HepG2 (cell line): Measurements from ENCODE around the gene TUBB4B. TPM values are rescaled to one million over a fixed set of nuclear protein-coding genes. Genes with fewer than 3 reads are reported as not detected.

Experiments used
- FOXA3 ChIP-seq: IDR thresholded peaks from 2 replicates; pipeline ENCODE4 v1.6.1; 2016; ENCODE audit warnings: missing genetic modification reagents, missing compliant biosample characterization
- HNRNPK ChIP-seq: fragments of 200-400 bp; formaldehyde crosslinking; IDR thresholded peaks from 2 replicates; pipeline ENCODE4 v1.6.1; 2018; ENCODE audit warnings: low read length, low read depth, moderate library complexity, mild to moderate bottlenecking; ENCODE audit not compliant: poor library complexity, severe bottlenecking
- KLF13 ChIP-seq: sonication (generic); formaldehyde crosslinking; IDR thresholded peaks from 2 replicates; pipeline ENCODE4 v1.4.0; 2020; ENCODE audit warnings: mild to moderate bottlenecking, missing genetic modification reagents
- KLF16 ChIP-seq, 2 experiments: sonication (generic) in 1 of 2; formaldehyde crosslinking in 1 of 2; IDR thresholded peaks; 2 replicates each; pipeline versions ENCODE4 v1.6.1 to v1.8.0; 2016 to 2023; ENCODE audit warnings: missing genetic modification reagents in 2 of 2, missing compliant biosample characterization in 1 of 2
- KLF9 ChIP-seq: IDR thresholded peaks from 2 replicates; pipeline ENCODE4 v1.6.1; 2016; ENCODE audit warnings: low read depth
- MTA3 ChIP-seq: sonication (generic); formaldehyde crosslinking; IDR thresholded peaks from 2 replicates; pipeline ENCODE4 v1.4.0; 2020; ENCODE audit warnings: missing genetic modification reagents
- MYC ChIP-seq: sonication (generic); formaldehyde crosslinking; IDR thresholded peaks from 2 replicates; pipeline ENCODE4 v1.9.0; 2021; ENCODE audit warnings: missing genetic modification reagents, borderline replicate concordance
- PHF8 ChIP-seq: sonication (generic); formaldehyde crosslinking; IDR thresholded peaks from 2 replicates; pipeline ENCODE4 v1.5.0; 2020; ENCODE audit warnings: missing genetic modification reagents
- ZFP90 ChIP-seq: sonication (generic); formaldehyde crosslinking; IDR thresholded peaks from 2 replicates; pipeline ENCODE4 v1.8.0; 2022; ENCODE audit warnings: missing genetic modification reagents, mild to moderate bottlenecking, inconsistent platforms, borderline replicate concordance
- ZFX ChIP-seq: sonication (generic); formaldehyde crosslinking; IDR thresholded peaks from 2 replicates; pipeline ENCODE4 v1.4.0; 2020; ENCODE audit warnings: mild to moderate bottlenecking, low read depth, missing genetic modification reagents, moderate library complexity
- ZNF441 ChIP-seq: sonication (generic); formaldehyde crosslinking; IDR thresholded peaks from 2 replicates; pipeline ENCODE4 v1.7.0; 2021; ENCODE audit warnings: missing genetic modification reagents, borderline replicate concordance
- ZNF556 ChIP-seq: sonication (generic); formaldehyde crosslinking; IDR thresholded peaks from 2 replicates; pipeline ENCODE4 v1.4.0; 2020; ENCODE audit warnings: mild to moderate bottlenecking, missing genetic modification reagents, borderline replicate concordance
- ZNF83 ChIP-seq: sonication (generic); formaldehyde crosslinking; IDR thresholded peaks from 2 replicates; pipeline ENCODE4 v1.4.0; 2020; ENCODE audit warnings: missing genetic modification reagents, mild to moderate bottlenecking, borderline replicate concordance
- polyA plus RNA-seq, 8 experiments: library from polyadenylated mRNA; depleted of rRNA in 3 of 8; stranded (reverse) in 7 of 8; unstranded in 1 of 8; fragments of >200 nt; fragmentation: Illumina TruSeq in 4 of 8; extraction: Trizol in 4 of 8; gene quantifications; 2 replicates each; pipeline versions ENCODE4 v1.2.1 to v1.2.3, GENCODE V29; 2011 to 2016; ENCODE audit warnings: low read depth in 4 of 8, missing spikeins in 1 of 8, mixed read lengths in 1 of 8; ENCODE audit not compliant: insufficient read depth in 1 of 8
- total RNA-seq, 5 experiments: library from RNA; depleted of rRNA; stranded (reverse); fragments of >200 nt; fragmentation: Illumina TruSeq; extraction: Trizol; gene quantifications; 2 replicates each; pipeline ENCODE4 v1.2.3, GENCODE V29; 2016; ENCODE audit warnings: low read depth in 1 of 5
- TF ChIP-seq, protein P1 (sequence below): sonication (generic); formaldehyde crosslinking; IDR thresholded peaks from one replicate; pipeline ENCODE4 v1.5.1; 2020; ENCODE audit warnings: mild to moderate bottlenecking, missing genetic modification reagents; ENCODE audit errors: not compliant biosample characterization
- TF ChIP-seq, protein P2 (sequence below): sonication (generic); formaldehyde crosslinking; IDR thresholded peaks from 2 replicates; pipeline ENCODE4 v1.5.0; 2020; ENCODE audit warnings: mild to moderate bottlenecking, missing genetic modification reagents
- TF ChIP-seq, protein P3 (sequence below): sonication (generic); formaldehyde crosslinking; IDR thresholded peaks from 2 replicates; pipeline ENCODE4 v1.5.1; 2020; ENCODE audit warnings: mild to moderate bottlenecking, moderate library complexity, missing genetic modification reagents

TUBB4B gene
- total and polyA plus RNA-seq, 2 of the 13 experiments (the other 11 are each of a cell fraction or from before 2014, with no cell fraction given): 182 to 412 TPM

DNA sequence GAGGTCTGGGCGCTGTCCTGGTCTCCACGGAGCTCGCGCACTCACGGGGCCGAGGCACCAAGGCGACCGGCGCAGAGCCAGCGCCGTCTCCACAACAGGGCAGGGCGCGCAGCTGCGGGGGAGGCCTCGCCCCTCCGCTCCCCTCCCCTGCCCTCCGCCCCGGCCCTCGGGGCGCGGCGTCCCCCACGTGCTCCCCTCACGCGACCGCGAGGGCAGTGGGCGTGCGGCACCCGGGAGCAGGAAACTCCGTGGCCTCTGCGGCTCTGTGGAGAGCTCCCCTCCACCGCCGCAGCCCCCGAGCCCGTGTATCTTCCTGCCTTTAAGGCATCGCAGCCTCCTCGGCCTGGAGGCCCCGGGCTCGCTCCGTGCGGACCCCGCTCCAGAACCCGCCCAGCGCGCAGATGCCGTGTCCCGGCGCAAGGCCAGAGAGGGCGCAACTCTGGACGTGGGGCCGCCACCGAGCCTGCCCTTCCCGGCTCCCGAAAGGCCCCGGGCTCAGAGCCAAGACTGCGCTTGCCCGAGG lies 708 bp upstream of the TUBB4B start (continued):
- TF ChIP-seq ZFP90 (CRISPR knock-in tag) (0 out of 2 replicates have a peak, but pooled peaks have one; percentile 76), KLF16 (CRISPR knock-in tag; IDR thresholded peaks at IDR 0.05) (peak in 1 of 2 experiments; percentile 40; a peak in 1 of 4 replicates), KLF9 (no peak), ZNF556 (CRISPR knock-in tag) (0 out of 2 replicates have a peak, but pooled peaks have one; percentile 17), MTA3 (no peak), MYC (CRISPR knock-in tag) (peak; percentile 94), ZNF441 (CRISPR knock-in tag) (peak; percentile 28; the same call in 1 of the 2 replicates), FOXA3 (CRISPR knock-in tag) (peak; percentile 31), ZFX (peak; percentile 94), HNRNPK (peak; percentile 41), PHF8 (CRISPR knock-in tag) (peak; percentile 84), ZNF83 (CRISPR knock-in tag) (0 out of 2 replicates have a peak, but pooled peaks have one; percentile 35), KLF13 (no peak)
- TF ChIP-seq, protein P1, sequence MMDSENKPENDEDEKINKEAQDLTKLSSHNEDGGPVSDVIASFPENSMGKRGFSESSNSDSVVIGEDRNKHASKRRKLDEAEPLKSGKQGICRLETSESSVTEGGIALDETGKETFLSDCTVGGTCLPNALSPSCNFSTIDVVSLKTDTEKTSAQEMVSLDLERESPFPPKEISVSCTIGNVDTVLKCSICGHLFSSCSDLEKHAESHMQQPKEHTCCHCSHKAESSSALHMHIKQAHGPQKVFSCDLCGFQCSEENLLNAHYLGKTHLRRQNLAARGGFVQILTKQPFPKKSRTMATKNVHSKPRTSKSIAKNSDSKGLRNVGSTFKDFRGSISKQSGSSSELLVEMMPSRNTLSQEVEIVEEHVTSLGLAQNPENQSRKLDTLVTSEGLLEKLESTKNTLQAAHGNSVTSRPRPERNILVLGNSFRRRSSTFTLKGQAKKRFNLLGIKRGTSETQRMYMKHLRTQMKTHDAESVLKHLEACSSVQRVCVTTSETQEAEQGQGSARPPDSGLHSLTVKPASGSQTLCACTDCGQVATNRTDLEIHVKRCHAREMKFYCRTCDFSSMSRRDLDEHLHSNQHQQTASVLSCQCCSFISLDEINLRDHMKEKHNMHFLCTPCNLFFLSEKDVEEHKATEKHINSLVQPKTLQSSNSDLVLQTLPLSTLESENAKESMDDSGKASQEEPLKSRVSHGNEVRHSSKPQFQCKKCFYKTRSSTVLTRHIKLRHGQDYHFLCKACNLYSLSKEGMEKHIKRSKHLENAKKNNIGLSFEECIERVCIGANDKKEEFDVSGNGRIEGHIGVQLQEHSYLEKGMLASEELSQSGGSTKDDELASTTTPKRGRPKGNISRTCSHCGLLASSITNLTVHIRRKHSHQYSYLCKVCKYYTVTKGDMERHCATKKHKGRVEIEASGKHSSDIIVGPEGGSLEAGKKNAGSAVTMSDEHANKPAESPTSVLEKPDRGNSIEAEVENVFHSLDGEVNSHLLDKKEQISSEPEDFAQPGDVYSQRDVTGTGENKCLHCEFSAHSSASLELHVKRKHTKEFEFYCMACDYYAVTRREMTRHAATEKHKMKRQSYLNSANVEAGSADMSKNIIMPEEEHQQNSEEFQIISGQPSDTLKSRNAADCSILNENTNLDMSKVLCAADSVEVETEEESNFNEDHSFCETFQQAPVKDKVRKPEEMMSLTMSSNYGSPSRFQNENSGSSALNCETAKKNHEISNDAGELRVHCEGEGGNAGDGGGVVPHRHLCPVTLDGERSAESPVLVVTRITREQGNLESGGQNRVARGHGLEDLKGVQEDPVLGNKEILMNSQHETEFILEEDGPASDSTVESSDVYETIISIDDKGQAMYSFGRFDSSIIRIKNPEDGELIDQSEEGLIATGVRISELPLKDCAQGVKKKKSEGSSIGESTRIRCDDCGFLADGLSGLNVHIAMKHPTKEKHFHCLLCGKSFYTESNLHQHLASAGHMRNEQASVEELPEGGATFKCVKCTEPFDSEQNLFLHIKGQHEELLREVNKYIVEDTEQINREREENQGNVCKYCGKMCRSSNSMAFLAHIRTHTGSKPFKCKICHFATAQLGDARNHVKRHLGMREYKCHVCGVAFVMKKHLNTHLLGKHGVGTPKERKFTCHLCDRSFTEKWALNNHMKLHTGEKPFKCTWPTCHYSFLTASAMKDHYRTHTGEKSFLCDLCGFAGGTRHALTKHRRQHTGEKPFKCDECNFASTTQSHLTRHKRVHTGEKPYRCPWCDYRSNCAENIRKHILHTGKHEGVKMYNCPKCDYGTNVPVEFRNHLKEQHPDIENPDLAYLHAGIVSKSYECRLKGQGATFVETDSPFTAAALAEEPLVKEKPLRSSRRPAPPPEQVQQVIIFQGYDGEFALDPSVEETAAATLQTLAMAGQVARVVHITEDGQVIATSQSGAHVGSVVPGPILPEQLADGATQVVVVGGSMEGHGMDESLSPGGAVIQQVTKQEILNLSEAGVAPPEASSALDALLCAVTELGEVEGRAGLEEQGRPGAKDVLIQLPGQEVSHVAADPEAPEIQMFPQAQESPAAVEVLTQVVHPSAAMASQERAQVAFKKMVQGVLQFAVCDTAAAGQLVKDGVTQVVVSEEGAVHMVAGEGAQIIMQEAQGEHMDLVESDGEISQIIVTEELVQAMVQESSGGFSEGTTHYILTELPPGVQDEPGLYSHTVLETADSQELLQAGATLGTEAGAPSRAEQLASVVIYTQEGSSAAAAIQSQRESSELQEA: peak; percentile 50
- TF ChIP-seq, protein P2, sequence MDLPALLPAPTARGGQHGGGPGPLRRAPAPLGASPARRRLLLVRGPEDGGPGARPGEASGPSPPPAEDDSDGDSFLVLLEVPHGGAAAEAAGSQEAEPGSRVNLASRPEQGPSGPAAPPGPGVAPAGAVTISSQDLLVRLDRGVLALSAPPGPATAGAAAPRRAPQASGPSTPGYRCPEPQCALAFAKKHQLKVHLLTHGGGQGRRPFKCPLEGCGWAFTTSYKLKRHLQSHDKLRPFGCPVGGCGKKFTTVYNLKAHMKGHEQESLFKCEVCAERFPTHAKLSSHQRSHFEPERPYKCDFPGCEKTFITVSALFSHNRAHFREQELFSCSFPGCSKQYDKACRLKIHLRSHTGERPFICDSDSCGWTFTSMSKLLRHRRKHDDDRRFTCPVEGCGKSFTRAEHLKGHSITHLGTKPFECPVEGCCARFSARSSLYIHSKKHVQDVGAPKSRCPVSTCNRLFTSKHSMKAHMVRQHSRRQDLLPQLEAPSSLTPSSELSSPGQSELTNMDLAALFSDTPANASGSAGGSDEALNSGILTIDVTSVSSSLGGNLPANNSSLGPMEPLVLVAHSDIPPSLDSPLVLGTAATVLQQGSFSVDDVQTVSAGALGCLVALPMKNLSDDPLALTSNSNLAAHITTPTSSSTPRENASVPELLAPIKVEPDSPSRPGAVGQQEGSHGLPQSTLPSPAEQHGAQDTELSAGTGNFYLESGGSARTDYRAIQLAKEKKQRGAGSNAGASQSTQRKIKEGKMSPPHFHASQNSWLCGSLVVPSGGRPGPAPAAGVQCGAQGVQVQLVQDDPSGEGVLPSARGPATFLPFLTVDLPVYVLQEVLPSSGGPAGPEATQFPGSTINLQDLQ (CRISPR knock-in tag): peak; percentile 73; the same call in 1 of the 2 replicates
- TF ChIP-seq, protein P3, sequence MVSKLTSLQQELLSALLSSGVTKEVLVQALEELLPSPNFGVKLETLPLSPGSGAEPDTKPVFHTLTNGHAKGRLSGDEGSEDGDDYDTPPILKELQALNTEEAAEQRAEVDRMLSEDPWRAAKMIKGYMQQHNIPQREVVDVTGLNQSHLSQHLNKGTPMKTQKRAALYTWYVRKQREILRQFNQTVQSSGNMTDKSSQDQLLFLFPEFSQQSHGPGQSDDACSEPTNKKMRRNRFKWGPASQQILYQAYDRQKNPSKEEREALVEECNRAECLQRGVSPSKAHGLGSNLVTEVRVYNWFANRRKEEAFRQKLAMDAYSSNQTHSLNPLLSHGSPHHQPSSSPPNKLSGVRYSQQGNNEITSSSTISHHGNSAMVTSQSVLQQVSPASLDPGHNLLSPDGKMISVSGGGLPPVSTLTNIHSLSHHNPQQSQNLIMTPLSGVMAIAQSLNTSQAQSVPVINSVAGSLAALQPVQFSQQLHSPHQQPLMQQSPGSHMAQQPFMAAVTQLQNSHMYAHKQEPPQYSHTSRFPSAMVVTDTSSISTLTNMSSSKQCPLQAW (CRISPR knock-in tag): no peak
